GM23248 (cell line): ENCODE results near the gene TRPV4. TPM values are rescaled to one million over a fixed set of nuclear protein-coding genes. Genes with fewer than 3 reads are reported as not detected.

ENCODE experiments used
- DNase-seq: peaks from one replicate; pipeline ENCODE4 v3.0.0-alpha.2; 2015
- H2AFZ ChIP-seq: fragments of 200-600 bp; sonication (generic); 2 replicates; pipeline ENCODE4 v1.6.1; 2016; ENCODE audit warnings: antibody characterized with exemption
- H3F3A ChIP-seq: fragments of 200-600 bp; sonication (generic); 2 replicates; pipeline ENCODE4 v1.6.1; 2016; ENCODE audit warnings: mild to moderate bottlenecking, antibody characterized with exemption, mixed run types; ENCODE audit not compliant: insufficient read depth
- H3K27ac ChIP-seq: fragments of 200-600 bp; sonication (generic); 2 replicates; pipeline ENCODE4 v1.5.1; 2016; ENCODE audit warnings: mild to moderate bottlenecking
- H3K27me3 ChIP-seq: fragments of 200-600 bp; sonication (generic); replicated peaks from 2 replicates; pipeline ENCODE4 v1.6.1; 2016; ENCODE audit warnings: mild to moderate bottlenecking; ENCODE audit not compliant: insufficient read depth
- H3K36me3 ChIP-seq: fragments of 200-600 bp; sonication (generic); 2 replicates; pipeline ENCODE4 v1.6.1; 2016; ENCODE audit warnings: low read depth, mild to moderate bottlenecking
- H3K4me1 ChIP-seq: fragments of 200-600 bp; sonication (generic); 2 replicates; pipeline ENCODE4 v1.6.1; 2016; ENCODE audit warnings: mild to moderate bottlenecking; ENCODE audit not compliant: insufficient read depth
- H3K4me2 ChIP-seq: fragments of 200-600 bp; sonication (generic); one replicate; pipeline ENCODE4 v1.6.1; 2016; ENCODE audit warnings: mild to moderate bottlenecking; ENCODE audit not compliant: unreplicated experiment
- H3K4me3 ChIP-seq: fragments of 200-600 bp; sonication (generic); 2 replicates; pipeline ENCODE4 v1.5.1; 2016; ENCODE audit warnings: mild to moderate bottlenecking
- H3K79me2 ChIP-seq: fragments of 200-600 bp; sonication (generic); 2 replicates; pipeline ENCODE4 v1.6.1; 2016; ENCODE audit warnings: mild to moderate bottlenecking; ENCODE audit not compliant: insufficient read depth
- H3K9ac ChIP-seq: fragments of 200-600 bp; sonication (generic); 2 replicates; pipeline ENCODE4 v1.6.1; 2016; ENCODE audit warnings: mild to moderate bottlenecking
- H3K9me2 ChIP-seq: fragments of 200-600 bp; sonication (generic); 2 replicates; pipeline ENCODE4 v1.6.1; 2016; ENCODE audit warnings: mixed run types, mild to moderate bottlenecking, moderate library complexity; ENCODE audit not compliant: insufficient read depth
- H3K9me3 ChIP-seq: fragments of 200-600 bp; sonication (generic); one replicate; pipeline ENCODE4 v1.6.1; 2017; ENCODE audit warnings: low read depth
- H4K20me1 ChIP-seq: fragments of 200-600 bp; sonication (generic); 2 replicates; pipeline ENCODE4 v1.6.0; 2016; ENCODE audit not compliant: insufficient read depth
- EZH2 ChIP-seq: fragments of 200-600 bp; sonication (generic); IDR thresholded peaks from 2 replicates; pipeline ENCODE4 v1.6.1; 2018; ENCODE audit warnings: antibody characterized with exemption, mild to moderate bottlenecking; ENCODE audit not compliant: insufficient read depth, poor library complexity, severe bottlenecking
- EZH2phosphoT487 ChIP-seq: fragments of 200-600 bp; sonication (generic); IDR thresholded peaks from 2 replicates; pipeline ENCODE4 v1.6.1; 2018; ENCODE audit warnings: antibody characterized with exemption, moderate library complexity, mild to moderate bottlenecking, low read depth; ENCODE audit not compliant: insufficient read depth
- WGBS, 2 experiments: methylation state at CpG; one replicate each; pipeline ENCODE4 v1.1.6; 2015 to 2017; ENCODE audit warnings: low lambda C conversion rate in 2 of 2, low coverage in 1 of 2; ENCODE audit errors: missing lambda C conversion rate in 2 of 2; 5-methylcytosine and 5-hydroxymethylcytosine counted together
- in situ Hi-C: fragments of 300-500 bp; cut with MboI; formaldehyde crosslinking; loops from 2 replicates; pipeline ENCODE4 v1.15.0; 2020
- microRNA-seq: library from miRNA; unstranded; fragments of <30 nt; microRNA quantifications from one replicate; pipeline ENCODE4, GENCODE V29; 2016; ENCODE audit warnings: borderline number of aligned reads
- polyA plus RNA-seq: library from polyadenylated mRNA; unstranded; fragments of >200 nt; fragmentation: Nextera tagmentation; extraction: Ambion mirVana; gene quantifications from 2 replicates; pipeline ENCODE4 v1.2.1, GENCODE V29; 2016
- small RNA-seq: library from RNA; depleted of rRNA; stranded (forward); fragments of <200 nt; gene quantifications from one replicate; pipeline ENCODE3, GENCODE V24; 2014; ENCODE audit warnings: low read depth, low replicate concordance
- total RNA-seq: library from RNA; depleted of rRNA; stranded (reverse); fragments of >200 nt; shearing (Covaris generic); gene quantifications from 2 replicates; pipeline ENCODE4 v1.2.3, GENCODE V29; 2014; rRNA removed

TRPV4 gene
- total and polyA plus RNA-seq, 2 experiments from 2014 or later: 0.65 to 2.6 TPM

- TF ChIP-seq EZH2phosphoT487 (no peak), EZH2 (no peak)
- no peaks in the 10 kb centered on the region for H3K9me2 ChIP-seq
- peaks cover 24% of the 10 kb centered on the region for H3K27me3 ChIP-seq
- H3K4me3 ChIP-seq: no peak overlapping the region
- H3K4me1 ChIP-seq: no peaks in the 10 kb centered on the region
- no peaks in the 10 kb centered on the region for H3F3A ChIP-seq
- H3K27ac ChIP-seq: no peak overlapping the region
- DNase-seq: no peak
- in situ Hi-C loops: no loop called here
- WGBS, 2 experiments: 46 to 48% methylated on average over 12 of the region's 12 CpGs
- H2AFZ ChIP-seq: no peak overlapping the region
- no peaks in the 10 kb centered on the region for H4K20me1 ChIP-seq
- H3K4me2 ChIP-seq: no peak overlapping the region
- no peaks in the 10 kb centered on the region for H3K36me3 ChIP-seq
- no peaks in the 10 kb centered on the region for H3K79me2 ChIP-seq
- H3K9ac ChIP-seq: no peak overlapping the region
- no peaks in the 10 kb centered on the region for H3K9me3 ChIP-seq
Measured at GRCh38 chr12:109735051-109735521, 98.1 kb downstream of the TRPV4 start.

DNA sequence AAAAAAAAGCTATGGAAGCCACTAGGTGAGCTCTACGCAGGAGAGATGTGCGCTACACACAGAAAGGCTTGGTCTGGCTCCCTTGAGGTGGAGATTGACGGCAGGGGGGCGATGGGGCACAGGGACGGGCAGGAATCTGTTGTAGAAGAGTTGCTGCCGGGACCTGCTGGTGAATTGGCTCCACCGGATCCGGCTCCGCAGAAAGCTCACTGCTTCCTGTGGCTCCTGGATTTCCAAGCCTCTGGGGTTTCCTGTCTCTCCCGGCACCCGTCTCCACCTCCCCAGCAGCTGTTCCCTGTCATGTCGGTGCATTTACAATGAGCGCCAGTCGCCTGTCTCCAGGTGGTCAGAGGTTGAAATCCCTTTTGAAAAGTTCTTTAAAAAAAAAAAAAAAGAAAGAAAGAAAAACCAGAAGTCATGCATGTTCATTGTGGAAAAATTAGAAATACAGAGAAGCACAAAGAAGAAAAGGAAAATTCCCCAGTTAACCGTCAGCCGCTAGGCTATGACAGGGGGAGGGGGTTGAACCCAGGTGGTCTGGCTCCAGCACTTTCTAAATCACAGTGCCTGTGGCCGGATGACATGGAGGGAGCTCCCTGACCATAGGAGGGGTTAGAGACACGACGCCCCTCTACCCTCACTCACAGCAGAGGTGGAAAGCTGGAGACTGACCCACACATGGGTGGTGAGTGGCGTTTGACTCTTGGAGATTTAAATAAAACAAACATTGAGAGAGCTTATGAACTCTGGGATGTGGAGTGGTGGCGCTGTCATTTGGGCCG, 98.8 kb downstream of the TRPV4 start:
- TF ChIP-seq EZH2phosphoT487: no peak
- no peak for TF ChIP-seq EZH2
- no peak overlapping the region for H3K27ac ChIP-seq
- no peak overlapping the region for H3K4me3 ChIP-seq
- WGBS, 2 experiments: 32 to 36% methylated on average over 22 of the region's 22 CpGs
- no peak for DNase-seq
- no peaks in the 10 kb centered on the region for H3K9me3 ChIP-seq
- no peaks in the 10 kb centered on the region for H3K4me1 ChIP-seq
- no peak overlapping the region for H2AFZ ChIP-seq
- H4K20me1 ChIP-seq: no peaks in the 10 kb centered on the region
- H3K36me3 ChIP-seq: no peaks in the 10 kb centered on the region
- in situ Hi-C loops: no loop called here
- H3K79me2 ChIP-seq: no peaks in the 10 kb centered on the region
- H3K27me3 ChIP-seq: peaks cover 24% of the 10 kb centered on the region
- H3F3A ChIP-seq: no peaks in the 10 kb centered on the region
- H3K9ac ChIP-seq: no peak overlapping the region
- H3K4me2 ChIP-seq: no peak overlapping the region
- H3K9me2 ChIP-seq: no peaks in the 10 kb centered on the region

Small RNAs within 50 kb of the gene (microRNA-seq; reads per million reads assigned to microRNA genes)
- gene MIR4497: not detected

Small RNAs within 50 kb of the gene (small RNA-seq; reads per million reads assigned to genes)
- not detected for gene MIR4497
- not detected for gene RN7SL441P

Other genes starting within 250 kb of the TRPV4 start
- 0.89 and 0.97 TPM in 2 replicates for gene FAM222A, start 119.6 kb downstream of the TRPV4 start, total RNA-seq
- gene FAM222A, start 119.6 kb downstream of the TRPV4 start, polyA plus RNA-seq: not detected in 2 replicates
- gene GLTP, start 47.1 kb upstream of the TRPV4 start, total RNA-seq: 62.2 and 96.5 TPM in 2 replicates
- 92.8 and 96.0 TPM in 2 replicates for gene GLTP, start 47.1 kb upstream of the TRPV4 start, polyA plus RNA-seq
- gene TCHP, start 66.9 kb upstream of the TRPV4 start, total RNA-seq: 11.7 and 14.7 TPM in 2 replicates
- 9.7 and 11.5 TPM in 2 replicates for gene TCHP, start 66.9 kb upstream of the TRPV4 start, polyA plus RNA-seq
- 23.4 and 26.4 TPM in 2 replicates for gene GIT2, start 163.0 kb upstream of the TRPV4 start, total RNA-seq
- gene GIT2, start 163.0 kb upstream of the TRPV4 start, polyA plus RNA-seq: 42.1 TPM in 2 replicates
- gene ANKRD13A, start 166.0 kb upstream of the TRPV4 start, total RNA-seq: 237 and 241 TPM in 2 replicates
- 74.8 and 77.3 TPM in 2 replicates for gene ANKRD13A, start 166.0 kb upstream of the TRPV4 start, polyA plus RNA-seq
- 21.2 and 29.7 TPM in 2 replicates for gene C12orf76, start 215.1 kb upstream of the TRPV4 start, total RNA-seq
- gene C12orf76, start 215.1 kb upstream of the TRPV4 start, polyA plus RNA-seq: 8.5 and 12.3 TPM in 2 replicates